HL-60/S4 treated with phorbol 12-myristate 13-acetate at 8.2 ng/mL for 4 days and 3 days (cell line): ENCODE results near the gene KRT26.

Source experiments
- in situ Hi-C: fragments of 300-500 bp; cut with MboI; formaldehyde crosslinking; loops from 2 replicates; pipeline ENCODE4 v1.15.0; 2022; ENCODE audit warnings: low sequenced_read_pairs

The KRT26 gene

DNA sequence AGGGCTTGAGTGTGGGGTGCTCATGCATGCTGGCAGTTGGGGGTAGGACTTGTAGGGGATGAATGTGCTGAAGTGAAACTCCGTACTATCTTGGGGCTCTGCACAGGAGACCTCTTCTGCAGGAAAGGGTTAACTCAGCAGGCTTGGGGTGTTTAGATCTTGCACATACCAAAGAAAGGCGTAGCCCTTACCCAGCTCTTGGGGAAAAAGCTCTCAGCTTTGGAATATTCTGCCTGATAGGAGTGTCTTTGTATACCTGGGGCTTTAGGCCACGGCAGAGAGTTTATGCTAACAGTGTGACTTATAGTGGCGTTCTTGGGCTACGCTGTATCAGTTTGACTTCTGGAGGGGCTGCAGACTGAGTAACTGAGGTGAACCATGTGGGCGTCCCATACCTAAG, 38.0 kb downstream of the KRT26 start:
- in situ Hi-C loops: no loop called here

DNA sequence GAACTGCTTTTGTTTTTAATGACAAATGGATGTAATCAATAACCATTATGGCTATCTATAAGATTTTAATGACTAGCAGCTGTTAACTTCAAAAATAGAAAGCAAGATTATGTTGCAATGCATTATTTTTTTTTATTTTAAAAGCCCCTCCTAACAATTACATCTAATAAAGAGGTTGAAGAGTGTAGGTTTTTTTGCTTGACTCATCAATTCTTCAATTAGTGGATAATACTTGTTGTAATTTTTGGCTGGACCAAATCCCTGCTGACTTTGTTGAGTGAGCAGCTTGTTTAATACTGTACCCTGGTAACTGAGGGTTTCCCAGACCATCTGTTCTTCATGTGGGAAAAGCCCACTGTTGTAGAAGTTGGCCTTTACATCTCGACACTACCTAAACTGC, 41.0 kb downstream of the KRT26 start:
- in situ Hi-C loops: no loop called here

DNA sequence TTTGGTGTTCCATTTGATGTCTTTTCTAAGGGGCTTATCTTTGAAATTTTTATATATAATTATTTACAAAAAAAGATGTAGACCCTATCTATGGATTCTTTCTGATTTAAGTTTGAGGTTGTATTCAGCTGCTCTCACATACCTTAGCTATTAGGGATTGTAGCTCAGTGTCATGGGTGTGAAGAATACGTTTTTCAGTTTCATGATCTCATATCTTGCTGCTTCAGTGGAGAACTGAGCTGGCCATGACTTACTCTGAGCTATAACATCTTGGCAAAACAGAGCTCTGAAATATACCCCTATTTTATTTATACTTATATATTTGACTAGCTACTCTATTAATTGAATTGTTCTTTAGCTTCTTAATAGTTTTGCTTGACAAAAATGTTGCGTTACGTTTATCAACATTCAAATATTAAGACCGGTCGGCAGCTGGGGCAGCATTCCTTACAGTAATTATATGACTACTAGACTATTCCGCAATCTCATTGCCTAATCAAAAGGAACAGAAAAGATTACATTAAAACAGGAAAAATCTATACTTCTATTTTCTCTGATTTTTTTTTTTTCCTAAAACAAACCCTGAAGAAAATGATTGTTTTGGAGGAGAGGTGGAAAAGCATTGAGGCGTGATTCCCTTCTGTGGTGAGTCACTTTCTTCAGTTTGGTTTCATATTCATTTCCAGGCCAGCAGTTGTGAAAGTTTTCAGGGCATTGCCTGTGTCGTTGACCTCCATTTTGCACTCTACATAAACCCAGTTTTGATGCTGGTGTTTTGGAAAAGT, 44.4 kb downstream of the KRT26 start:
- in situ Hi-C loops: no loop called here

DNA sequence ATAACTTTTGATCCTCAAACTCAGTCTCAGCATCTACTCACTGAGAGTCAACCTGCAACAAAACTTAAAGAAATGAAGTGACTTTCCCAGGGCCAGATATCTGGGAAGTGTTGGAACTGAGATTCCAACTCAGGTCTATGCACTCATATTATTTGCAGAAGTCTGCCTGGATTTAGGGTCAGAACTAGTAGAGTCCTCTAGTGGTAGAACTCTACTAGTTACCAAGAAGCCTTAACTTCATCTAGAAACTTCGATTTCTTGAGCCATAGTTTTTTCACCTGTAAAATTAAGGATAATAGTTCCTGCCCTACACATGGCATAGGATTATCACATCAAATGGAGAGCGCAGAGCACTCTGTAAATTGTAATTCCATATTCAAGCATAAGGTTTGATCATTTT, 45.1 kb downstream of the KRT26 start:
- in situ Hi-C loops: no loop called here

DNA sequence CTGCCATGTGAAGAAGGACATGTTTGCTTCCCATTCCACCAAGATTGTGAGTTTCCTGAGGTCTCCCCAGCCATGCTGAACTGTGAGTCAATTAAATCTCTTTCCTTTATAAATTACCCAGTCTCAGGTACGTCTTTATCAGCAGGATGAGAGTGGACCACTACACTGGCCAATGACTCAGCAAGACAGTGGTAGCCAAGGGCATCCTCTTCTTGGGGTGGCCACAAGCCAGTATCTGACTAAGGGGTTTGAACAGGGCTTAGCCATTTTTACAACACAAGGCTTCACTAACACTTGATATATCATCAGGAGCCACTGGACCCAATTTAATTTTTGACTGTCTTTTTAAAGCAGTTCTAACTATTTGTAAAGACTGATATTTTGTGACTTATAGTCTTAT, 47.3 kb downstream of the KRT26 start:
- in situ Hi-C loops: no loop called here

DNA sequence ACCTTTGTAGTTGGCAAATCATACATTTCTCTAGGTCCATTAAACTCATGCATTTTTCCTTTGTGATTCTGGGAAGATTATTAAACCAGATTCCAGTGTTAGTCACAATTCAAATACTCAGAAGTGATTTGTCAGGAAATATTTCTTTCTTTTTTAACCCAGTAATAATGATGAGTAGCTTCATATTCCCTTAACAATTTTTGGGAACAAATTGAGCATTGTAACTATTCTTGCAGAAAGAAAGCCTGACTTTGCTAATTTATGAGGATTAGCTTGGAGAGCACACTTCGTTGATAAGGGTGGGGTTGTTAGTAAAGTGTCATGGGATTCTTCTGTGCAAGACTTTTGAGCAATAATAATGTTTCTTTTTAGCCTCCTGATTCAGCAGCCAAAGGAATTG, 49.8 kb downstream of the KRT26 start:
- in situ Hi-C loops: no loop called here

DNA sequence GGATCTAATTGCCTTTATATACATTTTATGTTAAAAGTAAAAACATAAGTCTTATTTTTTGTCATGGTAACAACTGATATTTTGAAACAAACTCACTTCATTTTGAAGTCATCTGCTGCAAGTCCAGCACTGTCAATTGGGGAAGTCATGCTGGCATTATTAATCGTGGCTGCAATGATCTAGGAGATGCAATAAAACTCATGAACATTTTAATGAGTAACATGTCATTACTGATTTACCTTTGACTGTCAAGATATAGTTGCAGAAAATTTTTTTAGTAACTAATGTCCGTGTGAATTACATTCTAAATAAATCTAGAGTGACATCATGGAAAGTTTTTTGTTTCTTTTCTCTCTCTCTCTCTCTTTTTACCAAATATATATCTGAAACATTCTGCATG, 51.1 kb downstream of the KRT26 start:
- in situ Hi-C loops: no loop called here

DNA sequence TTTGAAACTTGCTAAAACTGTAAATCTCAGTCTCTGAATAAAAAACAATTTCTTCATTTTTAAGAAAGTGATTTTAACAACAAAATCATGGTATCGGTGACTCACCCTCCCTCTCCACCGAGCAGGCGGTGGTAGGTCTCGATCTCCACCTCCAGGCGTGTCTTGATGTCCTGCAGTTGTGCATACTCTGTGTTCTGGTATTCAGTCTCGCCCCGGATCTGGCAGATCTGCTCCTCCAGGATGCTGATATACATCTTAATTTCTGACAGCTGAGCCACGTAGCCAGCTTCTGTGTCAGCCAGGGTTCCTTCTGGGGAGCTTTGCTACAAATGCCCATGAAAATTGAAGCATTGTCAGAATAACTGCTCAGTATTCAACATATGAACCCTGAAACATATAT, 53.1 kb downstream of the KRT26 start:
- in situ Hi-C loops: no loop called here

DNA sequence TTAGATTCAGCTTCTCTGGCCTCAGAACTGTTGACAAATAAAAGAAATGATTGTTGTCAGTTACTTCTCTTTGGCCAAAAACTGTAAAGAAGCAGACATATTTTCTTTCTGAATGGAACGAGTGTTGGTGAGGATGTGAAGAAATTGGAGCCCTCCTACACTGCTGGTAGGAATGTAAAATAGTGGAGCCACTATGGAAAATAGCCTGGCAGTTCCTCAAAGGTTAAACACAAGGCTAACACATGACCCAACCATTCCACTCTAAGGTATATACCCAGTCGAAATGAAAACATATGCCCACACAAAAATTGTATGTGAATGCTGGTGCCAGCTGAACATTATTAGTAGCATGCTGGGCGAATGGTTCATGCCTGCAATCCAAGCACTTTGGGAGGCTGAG, 54.2 kb downstream of the KRT26 start:
- in situ Hi-C loops: no loop called here
